TTC549 (cell line): ENCODE results near the gene WASHC2C.
"Not testable (repeated sequence)": the region's sequence is repeated elsewhere in the genome, so short reads cannot be mapped to it uniquely, and the experiment has no call there.

ENCODE experiments used
- FAIRE-seq: peaks from 2 replicates; lab custom pipeline; 2012; peaks lifted over from hg19 to GRCh38; lab: Jason Lieb, UNC

WASHC2C gene

DNA sequence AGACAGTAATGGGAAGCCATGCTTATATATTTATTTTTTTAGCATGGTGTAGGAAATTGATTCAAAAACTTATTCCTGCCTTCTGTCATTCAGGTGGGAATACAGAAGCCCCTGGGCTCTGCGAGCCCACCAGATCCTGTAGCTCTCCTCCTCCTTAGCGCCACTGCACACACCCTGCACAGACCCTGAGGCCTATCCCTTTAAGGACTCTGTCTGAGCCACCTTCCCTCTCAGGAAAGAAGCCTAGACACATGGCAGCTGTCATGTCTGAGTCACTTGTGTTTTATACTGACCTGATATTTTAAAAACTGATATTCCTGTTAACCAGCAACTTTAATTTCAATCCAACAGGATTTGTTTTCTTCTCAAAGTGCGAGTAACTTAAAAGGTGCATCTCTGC, 36.0 kb downstream of the WASHC2C start:
- not testable (repeated sequence) for FAIRE-seq

DNA sequence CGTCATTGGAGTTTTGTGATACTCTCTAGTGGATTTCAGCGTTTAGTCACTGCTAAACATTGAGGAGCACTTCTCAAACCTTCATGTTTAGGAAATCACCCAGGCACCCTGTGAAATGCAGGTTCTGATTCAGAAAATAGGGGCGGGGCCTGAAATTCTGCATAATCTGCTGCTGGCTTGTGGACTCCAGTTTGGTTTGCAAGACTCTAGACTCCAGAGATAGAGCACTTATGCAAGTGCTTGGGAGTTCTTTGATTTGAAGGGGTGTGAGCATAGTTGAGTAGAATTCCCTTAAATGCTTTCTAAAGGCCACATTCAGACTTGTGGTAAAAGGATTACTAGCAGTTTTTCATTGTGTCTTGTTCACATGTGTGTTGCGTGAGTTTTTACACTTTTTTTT, 41.3 kb downstream of the WASHC2C start:
- not testable (repeated sequence) for FAIRE-seq

DNA sequence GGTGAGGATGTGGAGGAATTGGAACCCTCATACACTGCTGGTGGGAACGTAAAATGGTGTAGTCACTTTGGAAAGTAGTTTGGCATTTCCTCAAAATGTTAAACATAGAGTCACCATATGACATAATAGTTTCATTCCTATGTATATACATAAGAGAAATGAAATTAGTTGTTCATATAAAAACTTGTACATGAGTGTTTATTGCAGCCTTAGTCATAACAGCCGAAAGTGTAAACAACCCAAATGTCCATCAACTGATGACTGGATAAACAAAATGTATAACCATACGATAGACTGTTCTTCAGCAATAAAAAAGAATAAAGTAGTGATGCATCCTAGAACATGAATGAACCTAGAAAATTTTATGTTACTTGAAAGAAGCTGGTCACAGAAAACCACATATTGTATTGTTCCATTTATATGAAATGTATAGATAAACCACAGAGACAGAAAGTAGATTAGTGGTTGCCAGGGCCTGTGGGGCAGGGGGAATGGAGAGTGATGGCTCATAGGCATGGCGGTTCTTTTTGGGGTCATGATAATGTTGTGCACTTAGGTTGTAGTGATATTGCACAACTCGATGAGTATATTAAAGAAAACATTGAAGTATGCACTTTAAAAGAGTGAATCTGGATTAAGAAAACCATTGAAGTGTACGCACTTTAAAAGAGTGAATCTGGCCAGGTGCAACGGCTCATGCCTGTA, 44.8 kb downstream of the WASHC2C start:
- not testable (repeated sequence) for FAIRE-seq

DNA sequence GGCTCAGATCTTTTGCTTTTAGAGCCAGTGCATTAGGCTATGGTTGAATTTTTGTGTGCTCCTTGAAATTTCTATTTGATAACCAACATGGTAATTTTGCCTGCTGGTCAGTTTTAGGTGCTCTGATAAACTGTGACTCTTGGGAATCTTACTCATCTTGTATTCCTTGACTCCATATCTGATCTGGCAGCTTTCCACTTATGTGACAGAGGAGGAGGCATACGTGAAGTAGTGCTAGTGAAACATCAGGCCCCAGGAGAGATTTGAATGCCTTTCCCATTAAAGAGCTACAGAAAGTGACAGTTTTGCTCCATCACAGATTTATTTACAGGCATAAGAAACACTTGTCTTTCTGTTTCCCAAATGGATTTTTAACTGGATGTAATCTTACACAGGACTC, 59.2 kb downstream of the WASHC2C start:
- FAIRE-seq, result not testable (repeated sequence)

DNA sequence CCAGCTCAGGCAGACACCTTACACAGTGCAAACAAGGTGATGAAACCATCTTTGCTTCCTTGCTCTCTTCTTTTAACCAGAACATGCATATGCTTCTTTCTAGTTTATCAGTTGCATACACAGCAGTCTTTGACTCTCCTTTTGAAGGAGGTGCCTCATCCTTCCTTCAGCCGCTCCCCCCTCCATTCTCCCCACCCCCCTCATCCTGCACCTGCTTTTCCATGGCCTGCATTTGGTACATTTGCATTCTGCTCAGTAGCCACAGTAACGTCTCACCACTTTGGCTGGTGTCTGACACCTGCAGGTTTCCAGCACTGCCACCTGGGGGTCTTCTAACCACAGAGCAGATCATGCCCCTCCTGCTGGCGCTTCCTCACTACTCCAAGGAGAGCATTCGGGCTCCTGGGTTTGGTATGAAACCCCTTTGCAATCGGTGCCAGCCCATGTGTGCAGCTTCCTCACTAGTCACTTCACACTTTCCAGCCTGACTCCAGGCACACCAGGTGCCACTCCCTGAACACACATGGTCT, 60.2 kb downstream of the WASHC2C start:
- FAIRE-seq, result not testable (repeated sequence)

DNA sequence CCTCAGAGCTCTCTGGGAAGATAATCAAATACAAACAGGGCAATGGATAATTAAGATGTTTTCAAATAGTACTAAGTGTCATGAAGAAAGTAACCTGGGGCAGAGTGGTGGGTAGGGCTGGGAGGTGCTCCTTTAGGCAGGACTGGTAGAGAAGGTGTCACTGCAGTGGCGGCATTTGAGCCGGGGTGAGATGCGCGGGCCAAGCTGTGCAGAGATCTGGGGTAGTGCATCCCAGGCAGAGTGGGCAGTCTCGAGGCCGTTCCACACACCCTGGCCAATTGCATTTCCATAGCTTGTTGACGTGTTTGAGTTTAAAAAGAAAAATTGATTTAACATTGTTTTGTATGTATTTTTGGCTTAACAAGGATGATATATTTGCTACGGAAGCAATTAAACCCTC, 62.9 kb downstream of the WASHC2C start:
- not testable (repeated sequence) for FAIRE-seq

DNA sequence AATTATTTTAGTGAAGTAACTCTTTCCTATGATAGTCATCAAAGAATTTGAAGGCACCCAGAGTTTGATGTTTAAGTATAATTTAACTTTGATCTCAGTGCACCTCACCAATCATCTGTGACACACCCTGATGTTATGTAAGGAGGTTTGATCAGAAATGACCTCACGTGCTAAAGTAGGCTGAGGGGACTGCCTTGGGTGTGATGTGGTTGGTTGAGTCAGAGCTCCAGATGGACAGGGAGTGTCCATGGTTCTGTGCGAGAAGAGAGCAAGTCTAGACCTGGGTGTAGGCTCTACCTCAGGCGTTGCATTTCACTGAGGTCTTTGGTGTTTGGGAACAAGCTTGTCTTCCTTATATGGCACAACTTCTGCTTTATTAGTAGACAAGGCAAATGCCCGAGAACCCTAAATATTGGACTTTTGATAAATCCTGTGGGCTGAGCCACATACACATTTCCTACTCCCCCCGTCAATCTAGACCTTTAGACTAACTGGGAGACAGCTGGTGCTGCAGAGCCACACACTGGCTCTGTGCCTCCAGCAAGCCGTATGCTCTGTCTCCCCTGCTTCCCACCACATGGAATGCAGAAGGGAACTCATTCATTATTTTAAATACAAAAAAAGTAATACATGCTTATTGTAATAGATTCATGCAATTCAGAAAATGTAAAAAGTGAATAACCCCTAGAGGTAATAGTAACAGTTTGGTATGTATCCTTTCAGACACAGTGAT, 63.8 kb downstream of the WASHC2C start:
- not testable (repeated sequence) for FAIRE-seq

DNA sequence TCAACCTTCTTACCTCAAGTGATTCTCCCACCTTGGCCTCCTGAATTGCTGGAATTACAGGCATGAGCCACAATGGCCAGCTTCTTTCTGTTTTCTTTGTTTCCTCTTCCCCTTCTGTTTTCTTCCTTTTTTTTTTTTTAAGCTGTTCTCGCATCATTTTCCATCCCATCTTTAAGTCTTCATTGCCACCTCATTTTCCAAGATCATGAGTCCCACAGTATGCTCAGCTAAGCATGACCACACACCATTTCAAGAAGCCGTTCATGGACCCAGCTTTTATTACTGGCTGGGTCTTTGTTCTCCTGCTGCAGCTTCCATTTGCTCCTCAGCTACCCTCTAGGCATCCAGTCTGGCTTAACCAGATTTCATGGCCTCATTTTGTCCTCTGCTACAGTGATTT, 67.7 kb downstream of the WASHC2C start:
- not testable (repeated sequence) for FAIRE-seq

DNA sequence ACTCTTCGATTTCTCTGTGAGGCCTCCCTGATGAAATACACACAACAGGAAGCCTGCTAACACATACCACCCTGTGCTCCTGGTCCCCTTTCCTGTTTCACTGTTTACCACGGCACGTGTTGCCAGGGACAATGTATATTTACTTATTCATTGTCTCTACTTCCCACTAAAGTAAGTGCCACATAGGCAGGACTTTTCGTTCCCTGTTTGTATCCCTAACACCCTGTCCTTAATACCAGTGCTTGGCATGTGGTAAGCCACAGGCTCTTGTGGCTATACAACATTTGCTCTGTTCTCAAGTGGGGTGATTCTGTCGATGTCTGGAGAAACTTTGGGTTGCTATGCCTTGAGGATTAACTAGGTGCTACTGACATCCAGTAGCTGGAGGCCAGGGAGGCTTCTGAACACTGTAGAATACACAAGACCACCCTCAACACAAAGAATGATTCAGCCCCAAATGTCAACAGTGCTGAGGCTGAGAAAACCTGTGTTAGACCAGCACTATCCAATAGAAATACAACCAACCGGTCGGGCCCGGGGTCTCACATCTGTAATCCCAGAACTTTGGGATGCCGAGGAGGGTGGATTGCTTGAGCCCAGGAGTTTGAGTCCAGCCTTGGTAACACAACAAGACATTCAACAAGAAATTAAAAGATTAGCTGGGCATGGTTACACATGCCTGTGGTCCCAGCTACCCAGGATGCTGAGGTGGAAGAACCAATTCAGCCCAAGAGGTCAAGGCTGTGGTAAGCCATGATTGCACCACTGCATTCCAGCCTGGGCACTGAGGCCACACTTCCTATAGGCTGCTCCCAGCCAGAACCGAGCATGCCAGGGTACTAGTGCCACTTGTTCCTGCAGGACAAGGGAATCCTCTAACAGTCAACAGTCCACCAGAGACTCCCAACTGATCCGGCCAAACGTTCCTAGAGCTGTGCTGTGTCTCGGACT, 76.3 kb downstream of the WASHC2C start:
- FAIRE-seq, result not testable (repeated sequence)

DNA sequence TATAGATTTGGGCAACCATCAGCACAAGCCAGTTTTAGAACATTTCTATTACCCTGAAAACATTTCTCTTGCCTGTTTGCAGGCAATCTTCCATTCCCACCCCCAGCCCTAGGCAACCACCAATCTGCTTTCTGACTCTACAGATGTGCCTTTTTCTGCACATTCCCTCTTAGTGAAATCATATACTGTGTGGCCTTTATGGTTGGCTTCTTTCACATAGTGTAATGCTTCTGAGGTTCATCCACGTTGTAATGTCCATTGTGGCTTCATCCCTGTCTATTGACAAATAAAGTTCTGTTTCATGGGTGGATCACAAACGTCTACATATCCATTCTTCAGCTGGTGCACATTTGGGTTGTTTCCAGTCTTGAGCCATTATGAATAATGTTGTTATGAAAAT, 77.9 kb downstream of the WASHC2C start:
- FAIRE-seq, result not testable (repeated sequence)

DNA sequence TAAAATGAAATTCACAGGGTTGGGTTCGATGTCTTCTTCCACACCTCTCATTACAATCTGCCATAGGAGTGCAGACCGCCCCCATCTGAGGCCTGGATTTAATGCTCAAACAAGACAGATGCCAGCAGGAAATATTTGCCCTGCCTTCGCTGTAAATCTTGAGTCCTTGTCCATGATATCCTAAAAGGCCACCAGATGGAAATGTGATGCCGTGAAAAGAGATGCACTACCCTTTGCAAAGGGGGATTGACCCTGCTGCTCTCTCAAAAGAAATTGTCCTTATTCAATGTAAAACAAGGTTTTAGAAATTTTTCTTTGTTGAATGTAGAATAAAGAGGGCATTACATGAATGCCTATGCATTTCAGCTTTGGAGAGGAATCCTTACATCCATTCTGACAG, 82.8 kb downstream of the WASHC2C start:
- FAIRE-seq, result no peak

DNA sequence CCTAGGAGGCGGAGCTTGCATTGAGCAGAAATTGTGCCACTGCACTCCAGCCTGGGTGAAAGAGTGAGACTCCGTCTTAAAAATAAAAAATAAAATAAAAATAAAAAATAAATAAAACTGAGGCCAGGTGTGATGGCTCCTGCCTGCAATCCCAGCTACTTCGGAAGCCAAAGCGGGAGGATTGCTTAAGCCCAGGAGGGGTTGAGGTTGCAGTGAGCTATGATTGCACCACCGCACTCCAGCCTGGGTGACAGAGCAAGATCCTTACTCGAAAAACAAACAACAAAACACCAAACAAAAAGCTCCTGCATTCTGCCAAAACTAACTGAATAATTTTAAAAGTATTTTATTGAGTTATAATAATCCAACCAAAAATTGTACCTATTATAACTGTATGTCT, 84.0 kb downstream of the WASHC2C start:
- FAIRE-seq, result no peak

DNA sequence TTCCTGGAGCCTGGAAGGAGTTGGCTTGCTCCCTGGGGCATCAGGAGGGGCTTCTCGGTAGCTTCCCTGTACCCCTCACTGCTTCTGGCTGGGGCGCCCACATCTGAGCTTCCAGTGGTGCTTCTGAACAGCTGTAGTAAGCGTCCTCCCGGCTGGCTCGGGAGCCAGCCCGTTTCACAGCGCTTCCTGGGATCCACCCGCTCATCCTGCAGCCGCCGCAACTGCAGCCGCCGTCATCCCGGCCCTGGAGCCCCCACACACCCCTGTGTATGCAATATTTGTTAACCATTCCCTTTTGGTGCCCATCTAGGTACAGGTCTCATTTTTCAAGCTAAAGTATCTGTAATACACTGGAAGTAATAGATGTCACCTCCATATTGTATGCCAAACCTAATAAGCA, 85.9 kb downstream of the WASHC2C start:
- FAIRE-seq, result not testable (repeated sequence)

DNA sequence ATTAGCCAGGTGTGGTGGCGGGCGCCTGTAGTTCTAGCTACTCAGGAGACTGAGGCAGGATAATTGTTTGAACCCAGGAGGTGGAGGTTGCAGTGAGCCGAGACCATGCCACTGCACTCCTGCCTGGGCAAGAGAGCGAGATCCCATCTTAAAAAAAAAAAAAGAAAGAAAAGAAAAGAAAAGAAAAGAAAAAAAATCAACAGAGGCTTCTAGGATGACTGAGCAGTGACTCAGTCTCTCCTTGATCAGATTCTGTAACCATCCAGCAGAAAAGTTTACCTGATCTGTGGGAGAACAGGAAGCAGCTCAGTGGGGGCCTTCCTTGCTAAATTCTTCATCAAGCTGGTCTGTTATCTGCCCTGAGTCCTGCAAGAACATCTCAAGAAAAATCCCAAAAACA, 87.1 kb downstream of the WASHC2C start:
- FAIRE-seq, result not testable (repeated sequence)

DNA sequence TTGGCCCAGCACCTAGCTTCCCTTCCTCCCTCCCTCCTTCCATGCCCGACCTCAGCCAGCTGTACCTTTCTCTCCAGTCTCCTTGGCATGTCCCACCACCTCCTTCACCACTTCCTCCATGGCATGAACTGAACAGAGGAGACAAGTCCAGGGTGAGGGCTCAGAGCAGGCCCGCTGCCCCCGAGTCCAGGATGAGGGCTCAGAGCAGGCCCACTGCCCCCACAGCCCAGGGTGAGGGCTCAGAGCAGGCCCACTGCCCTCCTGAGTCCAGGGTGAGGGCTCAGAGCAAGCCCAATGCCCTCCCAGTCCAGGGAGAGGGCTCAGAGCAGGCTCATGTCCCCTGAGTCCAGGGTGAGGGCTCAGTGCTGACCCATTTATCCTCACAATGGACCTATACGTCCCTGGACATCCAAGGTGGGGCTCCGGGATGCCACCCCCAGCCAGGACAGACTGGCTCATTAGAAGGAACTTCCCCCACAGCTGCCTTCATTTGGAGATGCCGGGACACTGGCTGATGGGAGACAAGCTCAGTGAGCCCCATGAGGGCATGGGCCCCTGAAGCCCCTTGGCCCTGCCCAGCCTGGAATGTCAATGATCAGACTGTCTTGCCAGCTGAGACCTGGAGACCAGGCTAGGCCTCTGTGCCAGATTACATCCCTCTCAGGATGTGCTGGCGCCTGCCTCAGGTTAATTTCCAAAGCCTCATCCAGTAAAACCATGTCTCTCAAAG, 90.2 kb downstream of the WASHC2C start:
- no peak for FAIRE-seq

DNA sequence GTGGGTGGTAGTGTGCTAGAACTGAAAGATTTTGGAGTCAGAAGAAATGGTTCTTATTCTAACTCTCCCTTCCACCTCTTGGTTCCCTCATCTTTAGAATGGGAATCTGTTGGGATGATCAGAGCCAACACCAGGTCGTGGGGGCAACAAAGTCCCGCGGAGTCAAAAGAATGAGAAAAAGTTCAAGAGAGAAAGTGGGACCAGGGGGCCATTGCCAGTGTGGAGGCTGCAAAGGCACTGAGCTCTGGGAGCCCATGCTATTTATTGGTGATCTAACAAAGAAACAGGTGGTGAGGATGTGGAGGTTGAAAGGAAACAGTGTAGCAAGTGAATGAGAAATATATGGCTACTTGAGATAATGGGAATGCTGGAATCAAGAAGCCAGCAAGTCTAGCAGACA, 90.8 kb downstream of the WASHC2C start:
- FAIRE-seq, result no peak

DNA sequence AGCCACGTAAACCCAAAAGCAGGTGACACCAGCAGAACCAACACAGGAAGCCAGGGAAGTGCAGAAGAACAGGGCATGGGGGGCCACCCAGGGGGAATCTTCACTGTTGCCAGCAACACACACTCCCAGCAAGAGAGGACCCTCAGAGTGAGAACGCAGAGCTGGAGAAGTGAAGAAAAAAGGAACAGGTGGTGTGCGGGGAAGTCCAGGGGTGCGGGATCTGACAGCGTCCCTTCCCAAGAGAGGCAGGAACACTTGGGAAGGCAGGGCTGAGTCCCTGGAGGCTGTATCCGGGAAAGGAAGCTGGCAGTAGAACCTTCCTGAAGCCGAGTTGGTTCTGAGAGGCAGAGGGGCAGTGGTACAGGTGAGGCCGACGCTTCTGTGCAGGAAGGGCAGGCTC, 92.5 kb downstream of the WASHC2C start:
- no peak for FAIRE-seq

DNA sequence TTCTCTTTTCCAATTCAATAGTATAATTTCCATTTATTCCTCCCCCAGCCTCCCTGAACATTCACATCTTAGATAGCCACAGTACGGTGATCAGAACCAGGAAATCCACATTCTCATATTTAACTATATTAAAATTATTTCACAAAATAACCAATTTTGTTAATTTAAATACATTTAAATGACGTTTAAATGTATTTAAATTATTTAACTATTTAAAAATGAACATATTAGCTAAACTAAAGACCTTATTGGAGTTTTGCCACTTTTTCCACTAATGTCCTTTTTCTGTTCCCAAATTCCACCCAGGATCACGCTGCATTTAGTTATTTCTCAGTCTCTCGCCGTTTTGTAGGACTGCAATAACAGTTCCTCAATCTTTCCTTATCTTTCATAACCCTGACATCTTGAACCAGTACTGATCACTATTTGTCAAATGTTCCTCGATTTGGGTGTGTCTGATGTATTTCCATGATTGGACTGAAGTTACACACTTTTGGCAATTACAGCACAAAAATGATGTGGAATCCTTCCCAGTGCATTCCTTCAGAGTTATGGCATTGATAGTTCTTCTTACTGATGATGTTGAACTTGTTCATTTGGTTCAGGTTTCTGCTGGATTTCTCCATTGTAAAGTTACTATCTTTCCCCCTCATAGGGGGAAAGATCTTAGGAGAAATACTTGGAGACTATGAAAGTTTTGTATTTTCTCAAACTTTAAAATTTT, 93.2 kb downstream of the WASHC2C start:
- FAIRE-seq, result not testable (repeated sequence)

DNA sequence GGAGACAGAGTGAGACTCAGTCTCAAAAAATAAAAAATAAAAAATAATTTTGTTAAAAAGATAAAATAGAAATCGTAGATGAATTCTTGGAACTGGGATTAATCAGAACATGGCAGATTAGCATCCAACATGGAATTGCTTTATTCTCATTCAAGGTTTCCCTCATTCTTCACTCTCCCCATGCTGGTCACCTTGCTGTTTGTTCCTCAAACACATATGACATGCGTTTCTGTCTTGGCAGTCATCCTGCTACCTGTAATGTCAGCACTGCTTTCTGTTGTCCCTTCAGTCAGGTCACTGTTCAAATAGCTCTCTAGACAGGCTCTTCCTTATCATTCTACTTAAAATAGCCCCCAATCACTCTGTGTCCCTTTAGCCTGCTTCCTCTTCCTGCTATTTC, 95.9 kb downstream of the WASHC2C start:
- FAIRE-seq, result not testable (repeated sequence)
